Measurements from ENCODE around the gene NATD1.
"Not testable (repeated sequence)": the region's sequence is repeated elsewhere in the genome, so short reads cannot be mapped to it uniquely, and the experiment has no call there.

The NATD1 gene

DNA sequence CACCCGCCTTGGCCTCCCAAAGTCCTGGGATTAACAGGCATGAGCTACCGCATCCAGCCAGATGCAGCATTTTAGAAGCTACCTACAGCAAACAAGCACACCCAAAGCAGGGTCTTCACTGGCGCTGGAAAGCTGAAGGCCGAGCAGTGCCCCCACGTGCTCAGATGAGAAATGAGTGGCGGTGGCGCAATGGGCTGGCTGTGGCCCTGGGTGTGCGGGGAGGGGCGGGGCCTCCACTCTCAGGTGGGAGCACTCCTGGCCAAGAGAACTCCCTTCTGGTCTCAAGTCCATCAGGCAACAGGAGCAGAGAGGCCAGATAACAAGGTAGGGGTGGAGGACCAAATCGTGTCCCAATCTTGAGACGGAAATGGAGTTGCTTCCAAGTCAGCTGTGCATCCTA lies 51.3 kb downstream of the NATD1 start:
- peaks cover 7 to 16% of the 10 kb centered on the region in 2 donors for H3K36me3 ChIP-seq (ENCODE audit: control insufficient read depth in 2 of 2, insufficient read depth in 2 of 2, low read length in 2 of 2)
- no peaks in the 10 kb centered on the region for H3K27me3 ChIP-seq (ENCODE audit: control insufficient read depth in 1 of 2, insufficient read depth in 2 of 2, low read length in 2 of 2)
- H3K4me3 ChIP-seq (ENCODE audit: low read length in 2 of 2), result no peak overlapping the region
- no peaks in the 10 kb centered on the region for H3K9me3 ChIP-seq (ENCODE audit: control insufficient read depth in 2 of 2, low read length in 2 of 2)
- H3K4me1 ChIP-seq (ENCODE audit: control insufficient read depth, insufficient read depth, low read length), result peaks cover 22% of the 10 kb centered on the region
- no peak overlapping the region for H3K9ac ChIP-seq (ENCODE audit: low read length in 2 of 2)
- H3K27ac ChIP-seq (ENCODE audit: low read length), result no peak overlapping the region

DNA sequence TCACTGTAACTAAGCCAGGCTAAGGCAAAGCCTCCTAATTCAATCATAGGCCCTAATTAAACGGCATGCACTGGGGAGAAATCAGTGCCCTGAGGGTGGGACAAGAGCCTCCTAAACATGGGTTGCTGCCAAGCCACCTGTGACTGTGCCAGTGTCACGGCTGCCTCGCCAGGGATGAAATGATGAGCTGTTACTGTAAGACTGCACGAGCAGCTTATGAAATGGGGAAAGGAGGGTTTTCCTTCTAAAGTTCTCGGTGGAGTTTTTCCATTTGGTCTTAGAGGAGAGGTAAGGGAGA lies 52.0 kb downstream of the NATD1 start:
- H3K9me3 ChIP-seq (ENCODE audit: control insufficient read depth in 2 of 2, low read length in 2 of 2), result no peaks in the 10 kb centered on the region
- no peaks in the 10 kb centered on the region for H3K27me3 ChIP-seq (ENCODE audit: control insufficient read depth in 1 of 2, insufficient read depth in 2 of 2, low read length in 2 of 2)
- H3K9ac ChIP-seq (ENCODE audit: low read length in 2 of 2), result no peak overlapping the region
- no peak overlapping the region for H3K27ac ChIP-seq (ENCODE audit: low read length)
- no peak overlapping the region for H3K4me3 ChIP-seq (ENCODE audit: low read length in 2 of 2)
- peaks cover 22% of the 10 kb centered on the region for H3K4me1 ChIP-seq (ENCODE audit: control insufficient read depth, insufficient read depth, low read length)
- peaks cover 7 to 16% of the 10 kb centered on the region in 2 donors for H3K36me3 ChIP-seq (ENCODE audit: control insufficient read depth in 2 of 2, insufficient read depth in 2 of 2, low read length in 2 of 2)

DNA sequence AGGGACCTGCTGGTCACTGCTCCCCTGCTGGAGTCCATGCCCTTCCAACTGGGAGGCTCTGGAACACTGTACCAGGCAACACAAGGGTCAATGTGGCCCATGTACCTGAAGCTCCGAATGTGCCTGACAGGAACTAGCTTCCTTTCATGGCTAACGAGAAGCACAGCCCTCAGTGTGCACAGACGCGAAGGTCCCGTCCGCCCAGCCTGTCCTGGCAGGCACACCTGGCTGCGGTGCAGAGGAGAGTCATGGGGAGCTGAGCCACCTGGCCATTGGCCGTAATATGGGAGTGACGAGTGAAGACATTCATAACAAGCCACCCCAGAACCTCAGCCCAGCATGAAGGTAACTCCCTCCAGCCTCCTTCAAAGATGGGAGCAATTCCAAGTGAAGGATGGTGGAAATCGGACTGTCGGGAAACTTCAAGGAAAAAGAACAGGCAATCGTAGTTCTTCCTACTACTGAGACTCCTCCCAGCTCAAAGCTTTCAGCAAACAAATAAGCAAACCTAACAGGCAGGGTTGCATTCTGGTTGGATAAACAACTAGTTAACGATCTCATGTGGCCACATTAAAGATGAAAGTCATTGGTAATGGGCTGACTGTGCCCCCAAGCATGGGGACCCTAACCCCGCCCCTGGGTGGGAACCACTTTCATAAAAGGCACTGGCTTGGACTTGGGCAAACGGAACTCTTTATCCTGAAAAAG lies 52.5 kb downstream of the NATD1 start:
- no peak overlapping the region for H3K27ac ChIP-seq (ENCODE audit: low read length)
- peaks cover 22% of the 10 kb centered on the region for H3K4me1 ChIP-seq (ENCODE audit: control insufficient read depth, insufficient read depth, low read length)
- no peak overlapping the region for H3K4me3 ChIP-seq (ENCODE audit: low read length in 2 of 2)
- H3K9me3 ChIP-seq (ENCODE audit: control insufficient read depth in 2 of 2, low read length in 2 of 2), result no peaks in the 10 kb centered on the region
- no peak overlapping the region for H3K9ac ChIP-seq (ENCODE audit: low read length in 2 of 2)
- H3K36me3 ChIP-seq (ENCODE audit: control insufficient read depth in 2 of 2, insufficient read depth in 2 of 2, low read length in 2 of 2), result peaks cover 7 to 20% of the 10 kb centered on the region in 2 donors
- H3K27me3 ChIP-seq (ENCODE audit: control insufficient read depth in 1 of 2, insufficient read depth in 2 of 2, low read length in 2 of 2), result no peaks in the 10 kb centered on the region

DNA sequence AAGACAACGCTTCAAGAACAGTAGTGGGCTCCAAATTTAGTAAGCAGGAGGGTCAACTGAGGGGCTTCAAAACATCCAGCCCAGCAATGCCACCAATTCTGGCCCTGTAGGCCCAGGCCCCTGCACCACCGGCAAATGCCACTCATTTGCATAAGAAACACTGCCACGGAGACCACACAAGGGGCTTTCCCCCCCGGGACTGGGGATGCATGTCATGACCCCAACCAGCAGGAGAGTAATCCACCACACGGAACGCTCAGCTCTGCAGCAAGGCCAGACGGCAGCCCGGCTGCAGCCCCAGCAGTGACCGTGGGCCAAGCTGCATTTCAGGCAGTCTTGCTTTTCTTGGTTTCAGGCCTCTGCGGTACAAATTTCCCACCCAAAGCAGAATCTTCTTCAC lies 53.4 kb downstream of the NATD1 start:
- Histone ChIP-seq H3K9ac (ENCODE audit: low read length in 2 of 2) (no peak overlapping the region), H3K27me3 (ENCODE audit: control insufficient read depth in 1 of 2, insufficient read depth in 2 of 2, low read length in 2 of 2) (no peaks in the 10 kb centered on the region), H3K4me3 (ENCODE audit: low read length in 2 of 2) (no peak overlapping the region), H3K9me3 (ENCODE audit: control insufficient read depth in 2 of 2, low read length in 2 of 2) (no peaks in the 10 kb centered on the region), H3K27ac (ENCODE audit: low read length) (no peak overlapping the region), H3K36me3 (ENCODE audit: control insufficient read depth in 2 of 2, insufficient read depth in 2 of 2, low read length in 2 of 2) (peaks cover 7 to 20% of the 10 kb centered on the region in 2 donors), H3K4me1 (ENCODE audit: control insufficient read depth, insufficient read depth, low read length) (peaks cover 17% of the 10 kb centered on the region)

DNA sequence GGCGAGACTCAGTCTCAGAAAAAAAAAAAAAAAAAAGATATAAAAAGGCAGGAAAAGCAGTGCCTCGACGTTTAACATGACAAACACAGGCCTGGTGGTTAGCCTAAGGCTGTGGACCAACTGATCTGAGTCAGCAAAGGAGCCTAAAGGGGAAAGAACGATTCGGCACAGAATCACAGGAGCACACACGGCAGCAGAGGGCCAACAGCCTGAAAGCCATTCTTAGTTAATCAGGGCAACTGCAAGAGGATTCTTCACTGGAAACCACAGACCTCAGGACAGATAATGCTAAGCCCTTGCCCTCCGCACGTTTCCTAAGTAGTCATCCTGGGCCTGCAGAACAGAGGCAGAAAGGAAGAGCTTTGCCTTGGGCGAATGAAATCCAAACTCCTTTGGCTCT lies 53.9 kb downstream of the NATD1 start:
- Histone ChIP-seq H3K9me3 (ENCODE audit: control insufficient read depth in 2 of 2, low read length in 2 of 2) (no peaks in the 10 kb centered on the region), H3K4me1 (ENCODE audit: control insufficient read depth, insufficient read depth, low read length) (peaks cover 12% of the 10 kb centered on the region), H3K27me3 (ENCODE audit: control insufficient read depth in 1 of 2, insufficient read depth in 2 of 2, low read length in 2 of 2) (no peaks in the 10 kb centered on the region), H3K9ac (ENCODE audit: low read length in 2 of 2) (no peak overlapping the region), H3K36me3 (ENCODE audit: control insufficient read depth in 2 of 2, insufficient read depth in 2 of 2, low read length in 2 of 2) (peaks cover 7 to 20% of the 10 kb centered on the region in 2 donors), H3K4me3 (ENCODE audit: low read length in 2 of 2) (no peak overlapping the region), H3K27ac (ENCODE audit: low read length) (no peak overlapping the region)

DNA sequence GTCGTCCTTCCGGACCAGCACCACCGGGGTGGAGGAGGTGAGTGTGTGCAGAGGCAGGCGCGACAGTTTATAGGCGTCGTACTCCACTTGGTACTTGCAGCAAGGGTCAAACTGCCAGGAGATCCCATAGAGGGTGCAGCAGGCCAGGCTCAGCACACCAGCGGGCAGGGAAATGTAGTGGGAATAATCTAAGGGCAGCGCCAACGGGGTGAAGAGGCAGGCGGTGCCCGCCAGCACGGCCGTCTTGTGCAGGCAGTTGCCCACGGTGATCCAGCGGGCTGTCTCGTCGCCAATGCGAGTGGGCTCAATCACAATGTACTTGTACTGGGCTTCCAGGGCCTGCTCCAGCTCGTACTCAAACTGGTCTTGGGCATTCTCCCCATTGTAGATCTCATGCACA lies 54.8 kb downstream of the NATD1 start:
- H3K4me1 ChIP-seq (ENCODE audit: control insufficient read depth, insufficient read depth, low read length), result peaks cover 11% of the 10 kb centered on the region
- H3K27ac ChIP-seq (ENCODE audit: low read length), result no peak overlapping the region
- H3K4me3 ChIP-seq (ENCODE audit: low read length in 2 of 2), result no peak overlapping the region
- no peak overlapping the region for H3K9ac ChIP-seq (ENCODE audit: low read length in 2 of 2)
- H3K9me3 ChIP-seq (ENCODE audit: control insufficient read depth in 2 of 2, low read length in 2 of 2), result no peaks in the 10 kb centered on the region
- peaks cover 7 to 20% of the 10 kb centered on the region in 2 donors for H3K36me3 ChIP-seq (ENCODE audit: control insufficient read depth in 2 of 2, insufficient read depth in 2 of 2, low read length in 2 of 2)
- no peaks in the 10 kb centered on the region for H3K27me3 ChIP-seq (ENCODE audit: control insufficient read depth in 1 of 2, insufficient read depth in 2 of 2, low read length in 2 of 2)

DNA sequence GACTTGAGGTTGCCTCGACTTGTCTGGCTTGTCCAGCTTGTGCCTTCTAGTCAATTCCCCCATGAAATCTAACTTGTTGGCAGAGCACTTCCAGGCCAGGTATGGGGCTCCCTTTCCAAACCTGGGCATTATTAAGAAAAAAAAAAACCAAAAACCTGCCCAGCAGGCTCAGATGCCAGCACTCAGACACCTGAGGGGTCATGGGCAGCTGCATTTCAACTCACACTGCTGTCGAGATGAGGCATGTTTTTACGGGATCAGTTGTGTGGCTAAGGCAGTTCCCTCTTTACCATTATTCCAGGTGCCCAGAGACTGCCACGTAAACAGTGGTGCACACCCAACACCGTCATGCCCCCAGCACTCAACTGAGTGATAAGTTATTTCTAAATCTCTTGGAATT lies 57.1 kb downstream of the NATD1 start:
- no peak overlapping the region for H3K9ac ChIP-seq (ENCODE audit: low read length in 2 of 2)
- H3K27ac ChIP-seq (ENCODE audit: low read length), result no peak overlapping the region
- H3K36me3 ChIP-seq (ENCODE audit: control insufficient read depth in 2 of 2, insufficient read depth in 2 of 2, low read length in 2 of 2), result peaks cover 11 to 24% of the 10 kb centered on the region in 2 donors
- H3K27me3 ChIP-seq (ENCODE audit: control insufficient read depth in 1 of 2, insufficient read depth in 2 of 2, low read length in 2 of 2), result no peaks in the 10 kb centered on the region
- H3K9me3 ChIP-seq (ENCODE audit: control insufficient read depth in 2 of 2, low read length in 2 of 2), result no peaks in the 10 kb centered on the region
- H3K4me3 ChIP-seq (ENCODE audit: low read length in 2 of 2), result no peak overlapping the region
- peaks cover 10% of the 10 kb centered on the region for H3K4me1 ChIP-seq (ENCODE audit: control insufficient read depth, insufficient read depth, low read length)

DNA sequence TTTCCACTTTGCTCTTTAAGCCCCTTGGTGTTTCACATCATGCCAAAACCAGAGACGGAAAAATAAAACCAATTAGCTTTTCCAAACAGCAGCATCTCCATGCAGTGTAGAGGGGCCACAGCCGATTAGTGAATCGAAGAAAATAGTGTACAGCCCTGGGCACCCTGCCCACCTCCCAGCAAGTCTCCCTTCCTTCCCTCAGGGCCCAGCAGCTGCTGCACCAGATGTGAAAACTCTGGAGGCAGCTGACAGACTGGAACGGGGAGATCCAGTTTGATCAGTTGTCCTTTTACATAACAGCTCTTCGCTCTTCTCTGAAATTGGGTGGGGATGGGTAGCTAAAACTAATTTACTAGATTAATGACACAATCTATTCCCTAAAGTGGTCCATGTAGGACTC lies 58.5 kb downstream of the NATD1 start:
- Histone ChIP-seq H3K4me3 (ENCODE audit: low read length in 2 of 2) (no peak overlapping the region), H3K9me3 (ENCODE audit: control insufficient read depth in 2 of 2, low read length in 2 of 2) (no peaks in the 10 kb centered on the region), H3K4me1 (ENCODE audit: control insufficient read depth, insufficient read depth, low read length) (peaks cover 7% of the 10 kb centered on the region), H3K27ac (ENCODE audit: low read length) (no peak overlapping the region), H3K27me3 (ENCODE audit: control insufficient read depth in 1 of 2, insufficient read depth in 2 of 2, low read length in 2 of 2) (no peaks in the 10 kb centered on the region), H3K9ac (ENCODE audit: low read length in 2 of 2) (peak overlapping the region in 1 of 2 donors; percentile 21), H3K36me3 (ENCODE audit: control insufficient read depth in 2 of 2, insufficient read depth in 2 of 2, low read length in 2 of 2) (peaks cover 11 to 31% of the 10 kb centered on the region in 2 donors)

DNA sequence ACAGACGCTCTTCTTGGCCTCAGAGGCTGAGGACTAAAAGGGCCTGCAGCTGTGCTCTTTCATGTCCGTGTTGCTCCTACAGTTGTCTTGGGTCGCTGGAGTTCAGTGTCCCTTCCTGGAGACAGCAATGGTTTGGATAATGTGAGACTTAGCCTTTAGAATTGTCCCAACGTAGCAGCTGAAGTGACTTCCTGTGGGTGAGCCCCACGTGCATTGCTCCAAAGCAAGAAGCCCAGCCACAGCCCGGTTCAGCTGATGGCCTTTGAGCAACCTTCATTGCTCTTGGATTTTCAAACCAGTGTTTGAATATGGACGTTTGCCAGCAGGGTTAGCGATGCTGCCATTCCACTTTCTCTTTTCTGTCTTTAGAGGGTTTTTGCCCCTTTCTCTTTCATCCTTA lies 59.0 kb downstream of the NATD1 start:
- Histone ChIP-seq H3K27me3 (ENCODE audit: control insufficient read depth in 1 of 2, insufficient read depth in 2 of 2, low read length in 2 of 2) (no peaks in the 10 kb centered on the region), H3K4me3 (ENCODE audit: low read length in 2 of 2) (no peak overlapping the region), H3K9ac (ENCODE audit: low read length in 2 of 2) (peak overlapping the region in 1 of 2 donors; percentile 21), H3K27ac (ENCODE audit: low read length) (no peak overlapping the region), H3K4me1 (ENCODE audit: control insufficient read depth, insufficient read depth, low read length) (peaks cover 5% of the 10 kb centered on the region), H3K36me3 (ENCODE audit: control insufficient read depth in 2 of 2, insufficient read depth in 2 of 2, low read length in 2 of 2) (peaks cover 11 to 33% of the 10 kb centered on the region in 2 donors), H3K9me3 (ENCODE audit: control insufficient read depth in 2 of 2, low read length in 2 of 2) (no peaks in the 10 kb centered on the region)

DNA sequence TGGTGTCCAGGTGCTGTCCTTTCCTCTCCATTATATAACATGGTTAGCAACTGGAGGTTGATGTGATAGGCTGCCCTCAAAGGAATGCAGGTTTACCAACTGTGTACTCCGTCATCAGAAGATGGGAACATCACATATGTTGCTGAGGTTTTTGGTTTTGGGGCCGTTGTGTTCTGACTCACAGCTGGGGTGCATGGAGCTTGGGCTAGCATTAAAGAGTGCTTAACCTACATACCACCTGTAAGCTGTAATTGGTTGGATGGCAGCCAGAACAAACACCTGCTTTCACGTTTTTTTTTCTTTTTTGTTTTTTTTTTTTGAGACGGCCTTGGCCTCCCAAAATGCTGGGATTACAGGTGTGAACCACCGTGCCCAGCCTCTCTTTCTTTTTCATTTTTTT lies 60.2 kb downstream of the NATD1 start:
- no peaks in the 10 kb centered on the region for H3K27me3 ChIP-seq (ENCODE audit: control insufficient read depth in 1 of 2, insufficient read depth in 2 of 2, low read length in 2 of 2)
- peaks cover 5% of the 10 kb centered on the region for H3K4me1 ChIP-seq (ENCODE audit: control insufficient read depth, insufficient read depth, low read length)
- H3K27ac ChIP-seq (ENCODE audit: low read length), result no peak overlapping the region
- H3K36me3 ChIP-seq (ENCODE audit: control insufficient read depth in 2 of 2, insufficient read depth in 2 of 2, low read length in 2 of 2), result peaks cover 11 to 30% of the 10 kb centered on the region in 2 donors
- no peak overlapping the region for H3K9ac ChIP-seq (ENCODE audit: low read length in 2 of 2)
- no peak overlapping the region for H3K4me3 ChIP-seq (ENCODE audit: low read length in 2 of 2)
- no peaks in the 10 kb centered on the region for H3K9me3 ChIP-seq (ENCODE audit: control insufficient read depth in 2 of 2, low read length in 2 of 2)

DNA sequence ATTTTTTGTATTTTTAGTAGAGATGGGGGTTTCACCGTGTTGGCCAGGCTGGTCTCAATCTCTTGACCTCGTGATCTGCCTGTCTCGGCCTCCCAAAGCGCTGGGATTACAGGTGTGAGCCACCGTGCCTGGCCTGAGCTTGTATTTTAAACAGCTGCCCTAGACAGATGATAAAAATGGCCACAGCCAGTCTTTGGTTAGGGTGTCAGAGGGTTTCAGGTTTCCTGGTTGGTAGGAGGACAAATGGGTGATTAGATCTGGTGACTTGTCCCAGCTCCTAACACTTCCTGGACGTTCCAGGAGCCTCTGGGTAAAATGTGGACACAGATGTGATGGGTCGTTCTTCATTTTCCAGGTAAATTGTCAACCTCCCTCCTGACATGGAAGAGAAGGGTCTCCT lies 60.8 kb downstream of the NATD1 start:
- not testable (repeated sequence) for H3K4me1 ChIP-seq (ENCODE audit: control insufficient read depth, insufficient read depth, low read length); H3K27ac ChIP-seq (ENCODE audit: low read length); H3K9ac ChIP-seq (ENCODE audit: low read length in 2 of 2); H3K4me3 ChIP-seq (ENCODE audit: low read length in 2 of 2); H3K27me3 ChIP-seq (ENCODE audit: control insufficient read depth in 1 of 2, insufficient read depth in 2 of 2, low read length in 2 of 2); H3K9me3 ChIP-seq (ENCODE audit: control insufficient read depth in 2 of 2, low read length in 2 of 2)
- peaks cover 7 to 24% of the 10 kb centered on the region in 2 donors for H3K36me3 ChIP-seq (ENCODE audit: control insufficient read depth in 2 of 2, insufficient read depth in 2 of 2, low read length in 2 of 2)
